ENCODE measurements around the gene IFT81. TPM values are rescaled to one million over a fixed set of nuclear protein-coding genes. Genes with fewer than 3 reads are reported as not detected.
"Not testable (repeated sequence)": the region's sequence is repeated elsewhere in the genome, so short reads cannot be mapped to it uniquely, and the experiment has no call there.

The IFT81 gene
- polyA plus RNA-seq, 1 donor = 16.7 TPM

DNA sequence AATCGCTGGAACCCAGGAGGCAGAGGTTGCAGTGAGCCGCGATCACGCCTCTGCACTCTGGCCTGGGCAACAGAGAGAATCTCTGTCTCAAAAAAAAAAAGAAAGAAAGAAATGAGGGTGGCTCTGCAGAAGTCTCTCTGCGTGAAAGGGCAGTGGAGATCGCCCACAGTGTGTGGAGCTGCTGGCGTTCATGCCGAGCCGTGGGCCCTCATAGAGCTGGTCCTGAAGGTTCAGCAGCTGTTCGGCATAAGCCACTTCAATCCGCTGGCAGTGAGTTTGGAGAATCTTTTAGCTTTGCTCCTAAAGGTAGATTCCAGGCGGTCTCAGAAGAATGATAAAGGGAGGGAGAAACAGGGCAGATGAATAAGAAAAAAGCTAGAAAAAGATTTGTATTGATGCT is 120.2 kb downstream of the IFT81 start:
- DNase-seq (ENCODE audit: low read depth) = no peak

DNA sequence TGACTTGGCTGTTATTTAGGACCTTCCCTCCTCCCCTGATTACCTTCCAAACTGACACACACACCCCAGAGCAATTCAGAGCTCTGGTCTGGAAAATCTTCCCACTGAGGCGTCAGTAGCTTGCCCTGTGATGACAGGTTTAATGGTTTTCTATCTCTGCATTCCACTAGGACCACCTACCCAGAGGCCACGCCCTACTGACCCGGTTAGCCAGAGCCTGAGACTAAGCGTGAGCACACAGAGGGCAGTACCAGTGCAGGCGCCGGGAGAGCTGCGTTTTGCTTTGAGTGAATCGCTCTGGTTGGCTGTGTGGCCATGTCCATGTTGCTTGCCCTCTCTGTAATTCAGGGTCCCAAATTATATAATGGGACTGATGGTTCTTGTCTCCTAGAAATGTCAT is 120.7 kb downstream of the IFT81 start:
- DNase-seq (ENCODE audit: low read depth) = no peak

DNA sequence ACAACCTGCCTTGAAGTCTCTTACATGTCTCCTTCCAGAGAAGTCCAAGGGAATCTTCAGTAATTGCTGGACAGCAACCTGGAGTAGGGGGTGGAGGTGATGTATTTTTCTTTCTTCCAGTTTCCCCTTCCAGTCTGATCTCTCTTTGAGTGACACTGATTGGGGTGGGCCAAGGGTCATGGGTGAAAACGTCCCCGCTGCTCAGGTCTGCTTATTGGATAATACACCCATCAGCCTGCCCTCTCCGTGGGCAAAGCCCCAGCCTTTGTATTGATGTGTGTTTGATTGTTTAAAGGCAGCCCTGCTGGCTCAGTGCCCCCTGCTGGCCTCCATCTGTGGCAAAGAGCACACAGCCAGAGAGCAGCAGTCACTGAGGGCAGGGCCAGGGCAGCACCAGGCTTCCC is 121.2 kb downstream of the IFT81 start:
- DNase-seq (ENCODE audit: low read depth) = no peak

DNA sequence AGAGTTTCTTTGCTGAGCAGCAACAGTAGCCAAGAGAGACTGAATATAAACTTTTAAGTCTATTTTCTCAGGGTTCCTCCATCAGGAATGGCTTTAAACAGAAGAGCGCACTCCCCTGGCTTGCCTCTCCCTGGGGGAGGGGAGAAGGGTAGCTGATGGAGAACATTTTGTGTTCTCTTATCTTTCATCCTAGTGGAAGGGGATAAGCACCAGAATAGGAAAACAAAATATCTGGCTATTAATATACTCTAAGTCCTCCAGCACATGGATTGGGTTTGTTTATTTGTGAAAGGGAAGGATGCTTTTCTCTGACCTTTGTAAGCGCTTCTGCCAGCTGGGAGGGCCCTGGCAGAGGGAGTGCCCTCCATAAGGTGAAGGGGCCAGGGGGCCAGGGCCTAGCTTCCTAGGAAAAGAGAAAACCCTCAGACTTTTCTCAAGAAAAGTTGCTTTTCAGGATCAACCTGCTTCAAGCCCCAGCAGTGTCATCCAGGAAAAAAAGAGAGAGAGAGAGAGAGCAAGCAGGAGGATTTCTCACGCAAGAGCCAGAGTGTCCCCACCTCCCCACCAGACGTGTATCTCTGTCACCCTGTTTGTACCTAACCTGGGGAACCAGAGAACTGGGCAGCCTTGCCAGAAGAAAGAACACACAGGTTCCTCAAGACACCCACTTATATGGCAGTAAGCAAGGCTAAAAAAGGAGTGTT is 122.6 kb downstream of the IFT81 start:
- no peak for DNase-seq (ENCODE audit: low read depth)

DNA sequence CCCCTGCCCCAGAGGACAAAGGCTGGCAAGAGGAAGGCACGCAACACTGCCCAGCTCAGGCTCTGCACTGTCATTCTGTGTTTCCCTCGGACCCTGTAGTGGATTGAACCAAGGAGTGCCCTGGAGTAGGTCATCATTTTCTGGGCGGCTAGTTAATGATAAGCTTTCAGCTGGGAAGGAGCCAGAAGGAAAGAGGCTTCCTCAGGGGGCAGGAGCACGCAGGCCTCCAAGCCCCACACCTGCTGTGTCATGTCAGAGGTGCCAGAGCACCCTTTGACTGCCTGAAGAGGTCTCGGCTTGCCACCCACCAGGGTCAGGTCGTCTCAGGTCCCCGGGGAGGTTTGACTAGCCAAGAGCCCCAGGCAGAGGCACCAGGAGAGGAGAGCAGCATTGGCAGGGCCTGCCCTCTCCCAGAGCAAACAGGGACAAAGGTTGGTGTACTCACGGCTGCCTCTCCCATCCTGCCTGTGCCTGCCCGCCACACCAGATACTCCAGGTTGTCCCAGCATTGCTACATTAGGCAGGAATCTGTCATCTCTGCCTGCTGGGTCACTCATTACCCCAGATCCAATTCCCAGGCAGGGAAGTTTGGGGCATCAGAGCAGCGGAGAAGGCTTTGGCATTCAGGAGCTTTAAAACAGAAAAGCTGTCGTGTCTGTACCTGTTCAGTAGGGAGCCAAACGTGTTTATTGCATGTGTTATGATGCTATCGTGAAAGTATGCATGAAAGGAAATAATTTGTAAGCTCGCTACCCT is 123.4 kb downstream of the IFT81 start:
- no peak for DNase-seq (ENCODE audit: low read depth)

DNA sequence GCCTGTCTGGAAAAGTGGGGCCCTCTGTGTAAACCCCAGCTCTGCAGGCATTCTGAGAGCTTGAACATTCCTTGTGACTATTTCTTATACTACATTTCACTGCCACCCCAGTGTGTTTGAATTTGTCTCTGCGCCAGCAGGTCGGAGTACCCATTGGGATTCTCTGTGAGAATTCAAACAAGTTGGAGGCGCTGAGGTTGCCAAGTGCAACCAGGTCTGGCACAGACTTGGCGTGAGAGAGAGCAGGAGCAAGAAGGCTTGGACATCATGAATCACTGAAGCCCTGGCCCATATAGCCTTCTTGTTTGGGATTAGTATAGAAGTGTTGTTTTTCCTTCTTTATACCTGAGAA is 123.9 kb downstream of the IFT81 start:
- DNase-seq (ENCODE audit: low read depth) = no peak

DNA sequence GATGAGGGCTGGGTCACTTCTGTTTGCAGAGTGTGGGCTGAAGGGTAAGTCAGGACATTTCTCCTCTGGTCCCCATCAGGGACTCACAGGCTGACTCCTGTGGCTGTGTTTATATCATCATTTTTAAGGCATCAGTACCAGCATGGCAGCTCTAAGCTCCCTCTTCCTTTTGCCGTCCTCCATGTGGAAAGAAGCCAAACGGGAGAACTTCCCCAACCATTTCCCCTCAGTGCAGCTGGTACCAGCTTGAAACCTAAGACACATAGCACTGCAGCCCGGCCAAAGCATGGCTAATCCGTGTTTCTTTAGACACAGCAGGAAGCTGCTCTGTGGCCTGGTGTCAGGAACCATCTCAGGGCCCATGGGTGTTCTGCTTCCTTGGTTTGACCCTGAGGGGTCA is 124.9 kb downstream of the IFT81 start:
- DNase-seq (ENCODE audit: low read depth) = no peak

DNA sequence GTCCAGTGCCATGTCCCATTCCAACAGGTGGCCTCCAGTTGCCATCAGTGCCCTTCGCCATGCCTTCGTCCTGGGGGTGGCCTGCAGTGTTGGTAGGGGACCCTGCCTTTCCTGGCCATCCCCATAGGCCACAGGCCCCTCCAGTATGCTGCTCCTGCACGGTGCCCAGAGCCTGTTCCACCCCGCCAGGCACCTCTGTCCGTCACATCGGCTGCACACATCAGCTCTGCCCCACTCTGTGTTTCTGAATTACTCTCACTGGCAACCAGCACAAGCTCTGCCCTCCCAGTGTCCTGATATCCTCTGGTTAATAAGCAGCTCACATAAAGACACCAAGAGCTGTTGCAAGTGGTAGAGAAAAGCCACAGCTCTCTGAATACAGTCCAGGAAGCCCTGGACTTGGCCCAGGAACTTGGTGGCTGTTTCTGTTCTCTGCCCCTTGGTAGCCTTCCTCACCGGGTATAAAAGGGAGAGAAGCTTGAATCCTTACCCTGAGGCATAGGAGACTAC is 125.6 kb downstream of the IFT81 start:
- DNase-seq (ENCODE audit: low read depth) = no peak

DNA sequence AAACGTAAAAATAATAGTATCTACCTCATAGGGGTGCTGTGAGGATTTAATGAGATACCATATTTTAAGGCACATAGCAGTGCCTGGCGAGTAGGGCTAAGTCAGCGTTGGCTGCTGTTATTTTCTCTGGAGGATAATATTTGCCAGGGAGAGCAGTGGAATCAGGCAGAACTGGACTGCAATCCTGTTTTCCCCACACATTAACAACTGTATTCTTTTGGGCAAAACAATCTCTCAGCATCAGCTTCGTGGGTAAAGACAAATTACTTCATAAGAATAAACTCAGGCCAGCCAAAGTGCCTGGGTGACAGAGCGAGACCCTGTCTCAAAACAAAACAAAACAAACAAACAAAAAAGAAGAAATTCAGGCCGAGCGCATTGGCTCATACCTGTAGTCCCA is 127.2 kb downstream of the IFT81 start:
- DNase-seq (ENCODE audit: low read depth) = no peak

DNA sequence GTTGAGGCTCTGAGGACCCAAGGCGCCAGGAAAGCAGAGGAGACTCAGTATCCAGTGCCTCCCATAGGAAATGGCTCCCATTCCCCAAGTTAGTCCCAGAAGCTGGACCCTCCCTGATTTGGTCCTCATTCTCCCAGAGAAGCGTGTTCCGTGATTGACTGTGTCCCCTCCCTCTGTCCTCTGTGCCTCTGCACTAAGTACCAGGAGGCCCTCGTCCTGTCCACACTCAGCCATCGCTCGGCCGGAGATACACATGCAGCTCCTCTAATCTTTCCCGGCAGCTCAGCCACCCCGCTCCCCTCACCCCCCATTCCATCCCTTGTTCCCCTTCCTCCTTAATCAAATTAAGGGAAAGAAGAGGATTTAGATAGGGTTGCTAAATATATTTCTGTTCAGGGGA is 128.6 kb downstream of the IFT81 start:
- no peak for DNase-seq (ENCODE audit: low read depth)

DNA sequence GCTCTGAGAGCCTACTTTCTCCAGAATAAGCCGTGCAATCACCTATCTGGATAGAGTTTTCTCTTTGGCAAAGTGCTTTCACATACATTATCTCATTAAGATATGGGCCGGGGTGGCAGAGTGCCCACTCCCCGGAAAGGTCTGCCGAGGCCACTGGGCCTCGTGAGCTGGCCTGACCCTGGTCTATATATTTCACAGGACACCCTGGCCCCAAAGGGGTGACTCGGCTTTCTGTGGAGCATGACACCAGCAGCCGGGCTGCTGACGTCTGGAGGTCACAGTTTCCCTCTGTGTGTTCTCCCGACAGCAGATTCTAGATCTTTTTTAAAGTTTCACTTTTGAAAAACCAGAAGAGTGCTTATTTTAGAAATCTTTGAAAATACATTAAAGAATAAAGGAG is 129.0 kb downstream of the IFT81 start:
- DNase-seq (ENCODE audit: low read depth) = no peak

DNA sequence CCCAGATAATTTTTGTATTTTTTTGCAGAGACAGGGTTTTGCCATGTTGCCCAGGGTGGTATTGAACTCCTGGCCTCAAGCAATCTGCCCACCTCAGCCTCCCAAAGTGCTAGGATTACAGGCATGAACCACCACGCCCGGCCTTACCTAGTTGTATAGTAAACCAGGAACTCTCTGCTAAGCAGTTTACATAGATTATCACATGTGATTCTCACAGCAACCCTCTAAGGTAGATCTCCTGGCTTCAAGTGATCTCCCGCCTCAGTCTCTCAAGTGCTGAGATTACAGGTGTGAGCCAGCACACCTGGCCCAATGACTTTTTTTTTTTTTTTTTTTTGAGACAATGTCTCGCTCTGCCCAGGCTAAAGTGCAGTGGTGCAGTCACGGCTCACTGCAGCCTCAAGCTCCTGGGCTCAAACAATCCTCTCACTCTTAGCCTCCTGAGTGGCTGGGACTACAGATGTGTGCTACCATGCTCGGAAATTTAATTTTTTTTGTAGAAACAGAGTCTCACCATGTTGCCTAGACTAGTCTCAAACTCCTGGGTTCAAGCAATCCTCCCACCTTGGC is 130.9 kb downstream of the IFT81 start:
- no peak for DNase-seq (ENCODE audit: low read depth)

DNA sequence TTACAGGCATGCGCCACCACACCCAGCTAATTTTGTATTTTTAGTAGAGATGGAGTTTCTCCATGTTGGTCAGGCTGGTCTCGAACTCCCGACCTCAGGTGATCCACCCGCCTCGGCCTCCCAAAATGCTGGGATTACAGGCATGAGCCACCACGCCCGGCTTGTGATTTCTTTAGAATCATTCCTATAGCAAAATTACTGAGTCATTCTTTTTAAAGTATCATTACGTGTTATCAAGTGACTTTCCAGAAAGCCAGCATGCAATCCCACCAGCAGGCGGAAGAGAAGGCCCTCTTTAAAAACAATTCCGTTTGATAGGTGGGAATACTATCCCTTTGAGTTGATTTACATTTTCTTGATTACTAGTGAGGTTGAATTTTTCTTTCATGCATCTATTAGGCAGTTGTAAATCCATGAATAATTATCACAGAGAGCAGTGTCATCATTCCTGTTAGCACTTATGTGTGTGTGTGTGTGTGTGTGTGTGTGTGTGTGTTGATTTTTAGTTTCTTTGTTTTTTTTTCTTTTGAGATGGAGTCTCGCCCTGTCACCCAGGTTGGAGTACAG is 131.8 kb downstream of the IFT81 start:
- not testable (repeated sequence) for DNase-seq (ENCODE audit: low read depth)

DNA sequence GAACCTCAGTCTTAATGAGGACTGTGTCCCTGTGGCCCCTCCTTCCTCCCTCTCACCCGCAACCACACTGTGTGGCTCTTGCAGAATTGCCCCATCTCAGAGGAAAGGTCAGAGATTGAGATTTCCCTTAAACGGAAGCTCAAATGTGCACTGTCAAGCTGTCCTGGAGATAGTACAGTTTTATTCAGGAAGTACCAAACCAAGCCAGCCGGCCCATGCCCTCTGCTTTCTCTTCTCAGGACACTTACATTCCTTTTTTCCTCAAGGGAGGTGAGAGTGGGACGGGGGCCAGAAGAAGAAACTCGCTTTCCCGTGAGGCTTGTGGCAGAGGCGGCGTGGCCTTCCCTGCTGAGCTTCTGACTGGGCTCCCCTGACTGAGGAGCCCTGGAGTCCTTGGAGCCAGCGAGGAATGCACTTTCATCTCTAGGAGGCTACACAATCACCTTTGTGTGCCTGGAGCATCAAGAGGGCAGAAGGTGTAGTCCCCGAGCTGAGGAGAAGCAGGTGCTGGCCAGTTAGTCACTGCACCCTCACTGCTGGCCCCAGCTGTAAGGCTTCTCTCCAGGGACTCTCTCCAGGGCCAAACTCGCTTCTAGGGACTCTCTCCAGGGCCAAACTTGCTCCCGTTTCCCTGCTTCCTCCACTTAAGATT is 132.7 kb downstream of the IFT81 start:
- DNase-seq (ENCODE audit: low read depth) = no peak

DNA sequence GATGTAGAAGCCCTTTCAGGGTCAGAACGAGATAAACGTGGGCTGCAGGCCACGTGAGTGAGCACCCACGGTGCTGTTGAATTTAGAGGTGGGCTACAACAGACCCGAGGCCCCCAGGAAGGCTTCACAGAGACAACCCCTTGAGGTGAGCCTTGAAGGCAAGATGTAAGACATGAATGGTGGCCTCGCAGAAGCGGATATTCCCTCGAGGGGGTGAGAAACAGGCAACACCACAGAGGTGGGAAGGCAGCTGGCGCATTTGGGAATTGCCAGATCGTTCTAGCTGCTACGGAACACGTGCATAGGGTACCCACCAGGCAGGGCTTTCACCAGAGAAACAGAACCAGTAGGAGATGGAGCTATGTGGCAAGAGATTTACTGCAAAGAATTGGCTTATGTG is 134.3 kb downstream of the IFT81 start:
- no peak for DNase-seq (ENCODE audit: low read depth)

DNA sequence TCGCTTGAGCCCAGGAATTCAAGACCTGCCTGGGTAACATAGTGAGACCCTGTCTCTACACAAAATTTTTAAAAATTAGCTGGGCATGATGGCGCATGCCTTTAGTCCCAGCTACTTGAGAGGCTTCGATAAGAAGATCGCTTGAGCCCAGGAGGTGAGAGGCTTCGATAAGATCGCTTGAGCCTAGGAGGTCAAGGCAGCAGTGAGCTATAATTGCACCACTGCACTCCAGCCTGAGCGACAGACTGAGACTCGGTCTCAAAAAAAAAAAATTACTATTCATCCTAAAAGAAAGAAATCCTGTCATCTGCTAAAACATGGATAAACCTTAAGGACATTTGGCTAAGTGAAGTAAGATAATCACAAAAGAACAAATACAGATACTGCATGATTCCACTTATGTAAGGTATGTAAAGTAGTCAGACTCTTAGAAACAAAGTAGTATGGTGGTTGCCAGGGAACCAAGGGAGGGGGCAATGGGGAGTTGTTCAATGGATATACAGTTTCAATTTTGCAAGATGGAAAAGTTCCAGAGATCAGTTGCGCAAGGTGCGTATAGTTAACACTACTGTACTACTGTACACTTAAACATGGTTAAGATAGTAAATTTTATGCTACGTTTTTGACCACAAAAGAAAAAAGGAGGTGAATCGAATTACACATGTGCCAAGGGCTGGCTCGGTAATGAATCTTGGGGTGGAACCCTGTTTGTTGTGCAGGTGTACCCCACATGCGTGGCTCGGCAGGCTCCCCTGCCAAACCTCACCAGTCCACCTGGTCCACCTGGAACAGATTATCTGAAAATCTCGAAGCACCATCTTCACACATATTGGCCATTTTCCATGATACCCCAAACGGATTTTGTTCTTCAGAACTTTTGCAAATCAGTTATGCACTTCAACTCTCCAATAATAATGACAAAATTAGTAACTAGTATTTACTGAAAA is 138.6 kb downstream of the IFT81 start:
- DNase-seq (ENCODE audit: low read depth) = no peak

DNA sequence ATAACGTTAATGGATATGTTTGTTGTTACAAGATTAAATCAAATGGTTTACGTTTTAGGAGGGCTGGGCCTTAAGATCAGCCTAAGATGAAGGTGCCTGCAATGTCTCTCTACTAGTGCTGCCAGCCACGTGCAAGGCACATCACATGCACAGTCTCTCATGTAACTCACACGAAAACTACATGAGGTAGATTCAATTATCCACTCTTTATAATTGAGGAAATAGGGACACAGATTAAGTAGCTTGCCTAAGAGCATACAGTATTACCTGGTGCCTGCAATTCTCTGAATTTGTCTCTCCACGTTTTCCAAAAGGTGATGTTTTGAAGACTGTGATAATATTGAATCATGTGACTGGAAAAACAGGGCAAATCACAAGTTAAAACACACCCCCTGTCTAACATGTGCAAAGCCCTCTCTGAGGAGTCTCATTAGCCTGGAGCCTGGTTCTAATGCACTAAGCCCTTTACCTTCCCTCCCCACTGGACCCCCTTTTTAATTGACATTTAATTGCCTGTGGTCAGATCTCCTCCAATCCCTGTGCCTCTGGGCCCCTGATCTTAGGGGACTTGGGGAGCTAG is 142.3 kb downstream of the IFT81 start:
- DNase-seq (ENCODE audit: low read depth) = no peak

DNA sequence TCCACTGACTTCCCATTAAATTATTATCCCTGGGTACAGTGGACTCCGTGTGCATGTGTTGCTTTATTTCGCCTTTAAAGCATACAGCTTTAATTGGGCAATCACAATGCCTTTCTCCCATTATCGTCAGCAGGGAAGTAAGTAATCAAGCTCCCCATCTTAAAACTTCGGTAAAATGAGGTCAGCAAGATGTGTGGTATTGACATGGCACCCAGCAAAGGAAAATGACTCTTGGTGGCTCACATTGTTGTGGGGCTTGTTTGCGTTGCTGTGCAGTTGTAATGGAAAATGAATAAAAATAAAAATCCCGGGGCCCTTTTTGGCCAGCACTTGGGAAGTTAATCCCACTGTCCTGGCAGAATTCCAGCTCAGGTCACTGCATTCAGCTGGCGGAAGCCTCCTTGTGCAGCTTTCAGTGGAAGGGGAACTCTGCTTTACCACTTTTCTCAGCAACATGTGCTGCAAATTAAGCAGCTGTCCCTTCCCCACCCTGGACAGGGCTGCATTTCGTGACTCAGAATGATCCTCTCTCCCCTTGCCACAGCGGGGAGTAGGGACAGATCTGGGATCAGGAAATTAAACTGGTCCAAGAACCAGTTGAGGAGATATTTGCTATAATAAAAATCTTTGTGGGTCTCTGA is 142.9 kb downstream of the IFT81 start:
- DNase-seq (ENCODE audit: low read depth) = peak; percentile 83

Measured in forelimb muscle (tissue), 1 donor.